Tibial artery (tissue), 4 donors: ENCODE results near the gene SLC12A6.

ENCODE experiments used
- DNase-seq, 2 donors: peaks; one replicate each; pipeline ENCODE4 v3.0.0-alpha.2; 2019
- H3K27ac ChIP-seq, 2 donors: fragments of 200-600 bp; sonication (generic) in 1 of 2; 1 replicate in 1 of 2; 2 replicates in 1 of 2; pipeline ENCODE4 v1.5.1; 2018 to 2019; ENCODE audit warnings: mild to moderate bottlenecking in 1 of 2
- H3K27me3 ChIP-seq, 2 donors: fragments of 200-600 bp; sonication (generic) in 1 of 2; one replicate each; pipeline versions ENCODE4 v1.5.1 to v1.6.0; 2016 to 2019
- H3K36me3 ChIP-seq, 3 donors: fragments of 200-600 bp; sonication (generic) in 2 of 3; one replicate each; pipeline ENCODE4 v1.5.1; 2016 to 2019; ENCODE audit warnings: mild to moderate bottlenecking in 2 of 3
- H3K4me1 ChIP-seq, 4 donors: fragments of 200-600 bp; sonication (generic) in 2 of 4; 1 replicate in 3 of 4; 2 replicates in 1 of 4; pipeline ENCODE4 v1.5.1; 2016 to 2019
- H3K4me3 ChIP-seq, 2 donors: fragments of 200-600 bp; sonication (generic) in 1 of 2; 1 replicate in 1 of 2; 2 replicates in 1 of 2; pipeline ENCODE4 v1.5.1; 2018 to 2019; ENCODE audit warnings: mild to moderate bottlenecking in 2 of 2
- H3K9me3 ChIP-seq, 3 donors: fragments of 200-600 bp; sonication (generic) in 1 of 3; one replicate each; pipeline ENCODE4 v1.5.1; 2016 to 2019
- intact Hi-C: fragments of 100-400 bp; cut with DNase I; formaldehyde crosslinking; loops from one replicate; pipeline ENCODE4 v1.15.0; 2023; ENCODE audit warnings: low total_unique reads
- TF ChIP-seq, protein P1 (sequence below), 2 experiments: fragments of 200-600 bp in 1 of 2; fragments of 450-650 bp in 1 of 2; IDR thresholded peaks; one replicate each; pipeline ENCODE4 v1.5.1; 2017 to 2019; ENCODE audit warnings: antibody characterized with exemption in 2 of 2, mild to moderate bottlenecking in 1 of 2, moderate library complexity in 1 of 2

Gene SLC12A6

DNA sequence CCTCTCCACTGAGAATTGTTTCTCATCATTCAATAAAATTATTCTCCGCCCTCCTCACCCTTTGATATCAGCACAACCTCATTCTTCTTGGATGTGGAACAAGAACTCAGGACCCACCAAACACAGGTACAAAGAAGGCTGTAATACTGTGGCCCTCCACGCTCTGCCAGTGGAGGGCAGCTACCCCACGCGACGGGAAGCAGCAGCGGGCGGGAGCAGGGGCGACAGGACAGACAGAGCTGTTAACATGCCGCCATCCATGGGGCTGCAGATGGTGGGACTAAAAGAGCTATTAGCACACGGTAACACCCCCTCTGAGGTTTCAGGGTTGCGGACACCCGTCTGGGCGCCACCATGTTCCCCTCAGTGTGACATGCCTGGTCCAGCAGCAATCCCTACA, 75.2 kb downstream of the SLC12A6 start:
- DNase-seq = no peak
- H3K9me3 ChIP-seq = no peaks in the 10 kb centered on the region
- TF ChIP-seq, protein P1, sequence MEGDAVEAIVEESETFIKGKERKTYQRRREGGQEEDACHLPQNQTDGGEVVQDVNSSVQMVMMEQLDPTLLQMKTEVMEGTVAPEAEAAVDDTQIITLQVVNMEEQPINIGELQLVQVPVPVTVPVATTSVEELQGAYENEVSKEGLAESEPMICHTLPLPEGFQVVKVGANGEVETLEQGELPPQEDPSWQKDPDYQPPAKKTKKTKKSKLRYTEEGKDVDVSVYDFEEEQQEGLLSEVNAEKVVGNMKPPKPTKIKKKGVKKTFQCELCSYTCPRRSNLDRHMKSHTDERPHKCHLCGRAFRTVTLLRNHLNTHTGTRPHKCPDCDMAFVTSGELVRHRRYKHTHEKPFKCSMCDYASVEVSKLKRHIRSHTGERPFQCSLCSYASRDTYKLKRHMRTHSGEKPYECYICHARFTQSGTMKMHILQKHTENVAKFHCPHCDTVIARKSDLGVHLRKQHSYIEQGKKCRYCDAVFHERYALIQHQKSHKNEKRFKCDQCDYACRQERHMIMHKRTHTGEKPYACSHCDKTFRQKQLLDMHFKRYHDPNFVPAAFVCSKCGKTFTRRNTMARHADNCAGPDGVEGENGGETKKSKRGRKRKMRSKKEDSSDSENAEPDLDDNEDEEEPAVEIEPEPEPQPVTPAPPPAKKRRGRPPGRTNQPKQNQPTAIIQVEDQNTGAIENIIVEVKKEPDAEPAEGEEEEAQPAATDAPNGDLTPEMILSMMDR (IDR thresholded peaks at IDR 0.05) = no peak
- no peak overlapping the region for H3K4me3 ChIP-seq
- no peak overlapping the region for H3K27ac ChIP-seq
- intact Hi-C loops = no loop called here
- H3K36me3 ChIP-seq = peaks cover 3 to 12% (median 7%) of the 10 kb centered on the region in 3 donors
- no peaks in the 10 kb centered on the region for H3K4me1 ChIP-seq
- H3K27me3 ChIP-seq = no peaks in the 10 kb centered on the region

DNA sequence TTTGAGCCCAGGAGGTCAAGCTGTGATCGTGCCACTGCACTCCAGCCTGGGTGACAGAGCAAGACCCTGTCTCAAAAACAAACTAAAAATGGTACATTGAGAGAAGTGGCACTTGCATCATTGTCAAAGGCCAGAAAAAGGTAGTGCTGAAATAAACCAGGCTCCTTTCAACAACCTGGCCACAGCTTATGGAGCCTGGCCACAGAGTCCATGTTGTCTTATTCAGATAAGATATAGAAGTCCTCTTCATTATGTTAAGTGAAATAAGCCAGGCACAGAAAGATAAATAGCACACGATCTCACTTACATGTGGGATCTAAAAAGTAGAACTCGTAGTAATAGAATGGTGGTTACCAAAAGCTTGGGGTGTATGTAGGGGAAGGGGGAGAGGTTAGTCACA, 78.0 kb downstream of the SLC12A6 start:
- DNase-seq = no peak
- intact Hi-C loops = no loop called here

DNA sequence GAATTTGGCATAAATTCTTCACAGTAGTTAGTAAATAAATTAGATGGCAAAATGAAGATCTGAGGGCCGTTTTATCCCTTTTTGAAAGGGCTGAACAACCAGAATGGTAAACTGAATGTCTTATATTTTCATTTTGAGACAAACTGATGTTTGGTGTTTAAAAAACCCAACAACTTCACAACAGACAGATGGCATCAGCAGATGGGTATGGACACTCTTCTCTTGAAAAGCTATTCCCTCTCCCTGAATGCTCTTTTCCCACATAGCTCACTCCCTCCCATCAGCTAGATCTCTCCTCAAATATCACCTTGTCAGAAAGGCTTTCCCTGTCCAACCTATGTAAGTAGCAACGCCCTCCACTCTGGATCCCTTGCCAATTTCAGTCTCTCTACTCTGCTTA, 79.4 kb downstream of the SLC12A6 start:
- H3K36me3 ChIP-seq = peaks cover 22 to 52% (median 43%) of the 10 kb centered on the region in 3 donors
- TF ChIP-seq, protein P1 (IDR thresholded peaks at IDR 0.05) = no peak
- no peaks in the 10 kb centered on the region for H3K4me1 ChIP-seq
- H3K27me3 ChIP-seq = no peaks in the 10 kb centered on the region
- H3K9me3 ChIP-seq = no peaks in the 10 kb centered on the region
- no peak overlapping the region for H3K27ac ChIP-seq
- H3K4me3 ChIP-seq = no peak overlapping the region
- DNase-seq = no peak
- intact Hi-C loops = no loop called here

More for the DNA sequence above, 78.0 kb downstream of the SLC12A6 start:
- Histone ChIP-seq H3K36me3 (peaks cover 10 to 38% (median 29%) of the 10 kb centered on the region in 3 donors), H3K9me3 (no peaks in the 10 kb centered on the region), H3K4me3 (no peak overlapping the region), H3K27me3 (no peaks in the 10 kb centered on the region), H3K27ac (no peak overlapping the region), H3K4me1 (no peaks in the 10 kb centered on the region)
- TF ChIP-seq, protein P1 (IDR thresholded peaks at IDR 0.05) = no peak

DNA sequence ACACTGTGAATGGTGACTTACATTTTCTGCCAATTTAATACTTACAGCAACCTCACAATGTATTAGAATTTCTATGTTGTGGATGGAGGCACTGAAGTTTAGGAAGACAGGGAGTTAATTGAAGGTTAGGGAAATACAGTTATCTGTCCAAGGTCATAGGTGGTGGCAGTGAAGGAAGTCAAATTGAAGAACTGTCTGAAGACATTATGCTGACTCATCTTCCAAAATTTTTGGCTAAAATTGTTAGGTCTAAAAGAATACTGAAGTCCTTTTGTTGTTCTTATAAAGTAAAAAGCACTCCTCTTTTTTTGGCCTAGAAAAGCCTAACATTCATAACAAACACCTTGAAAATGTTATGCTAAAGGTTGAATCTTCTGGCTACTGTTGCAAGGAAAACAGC, 85.0 kb downstream of the SLC12A6 start:
- no peak overlapping the region for H3K4me3 ChIP-seq
- no peak overlapping the region for H3K27ac ChIP-seq
- no peaks in the 10 kb centered on the region for H3K9me3 ChIP-seq
- H3K36me3 ChIP-seq = peaks cover 42 to 91% (median 83%) of the 10 kb centered on the region in 3 donors
- no peaks in the 10 kb centered on the region for H3K4me1 ChIP-seq
- TF ChIP-seq, protein P1 (IDR thresholded peaks at IDR 0.05) = no peak
- no peaks in the 10 kb centered on the region for H3K27me3 ChIP-seq
- DNase-seq = no peak
- intact Hi-C loops = loop anchor here (5.0 kb wide), 1 partner anchor 685 kb away; no protein-coding TSS in a partner anchor

DNA sequence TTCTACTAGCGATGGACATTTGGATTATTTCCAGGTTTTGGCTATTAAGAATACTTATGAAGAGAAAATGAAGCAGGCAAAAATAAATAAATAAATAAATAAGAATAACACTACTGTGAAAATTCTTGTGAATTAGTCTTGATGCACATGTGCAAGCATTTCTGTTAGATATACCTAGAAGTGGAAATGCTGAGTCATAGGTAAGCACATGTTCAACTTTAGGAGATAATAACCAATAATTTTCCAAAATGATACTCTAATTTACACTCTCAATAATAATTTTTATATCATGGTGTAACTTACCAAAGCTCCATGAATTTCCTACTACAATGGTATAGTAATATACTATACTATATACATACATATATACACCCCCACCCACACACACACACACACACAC, 89.4 kb downstream of the SLC12A6 start:
- Histone ChIP-seq H3K4me3 (no peak overlapping the region), H3K27ac (no peak overlapping the region), H3K9me3 (no peaks in the 10 kb centered on the region), H3K27me3 (no peaks in the 10 kb centered on the region), H3K36me3 (peaks cover 38 to 82% (median 66%) of the 10 kb centered on the region in 3 donors), H3K4me1 (no peaks in the 10 kb centered on the region)
- TF ChIP-seq, protein P1 (IDR thresholded peaks at IDR 0.05) = no peak
- intact Hi-C loops = no loop called here
- DNase-seq = no peak
